CD14-positive monocyte (primary cell): ENCODE results near the gene RRN3. TPM values are rescaled to one million over a fixed set of nuclear protein-coding genes. Genes with fewer than 3 reads are reported as not detected.
"Not testable (repeated sequence)": the region's sequence is repeated elsewhere in the genome, so short reads cannot be mapped to it uniquely, and the experiment has no call there.

ENCODE experiments used
- DNase-seq, 3 donors: peaks; one replicate each; pipeline ENCODE4 v3.0.0-alpha.2; 2011 to 2022
- H2AFZ ChIP-seq: 2 replicates; pipeline ENCODE4 v1.6.0; 2012; ENCODE audit warnings: mild to moderate bottlenecking, low read depth, low read length, inconsistent platforms; ENCODE audit not compliant: insufficient read depth, poor library complexity, severe bottlenecking
- H3K27ac ChIP-seq, 2 donors: 1 replicate in 1 of 2; 2 replicates in 1 of 2; pipeline ENCODE4 v1.5.1; 2012 to 2013; ENCODE audit warnings: low read length in 2 of 2, control low read depth in 1 of 2, inconsistent platforms in 1 of 2, low read depth in 1 of 2, mild to moderate bottlenecking in 1 of 2
- H3K27me3 ChIP-seq, 2 donors: one replicate each; pipeline versions ENCODE4 v1.6.0 to v1.6.1; 2011 to 2013; ENCODE audit warnings: low read length in 2 of 2; ENCODE audit not compliant: control insufficient read depth in 2 of 2, insufficient read depth in 2 of 2
- H3K36me3 ChIP-seq, 2 donors: replicated peaks in 1 of 2; 1 replicate in 1 of 2; 2 replicates in 1 of 2; pipeline versions ENCODE4 v1.5.1 to v1.6.1; 2012 to 2013; ENCODE audit warnings: low read length in 2 of 2, control low read depth in 1 of 2, inconsistent platforms in 1 of 2, mild to moderate bottlenecking in 1 of 2; ENCODE audit not compliant: insufficient read depth in 2 of 2, control insufficient read depth in 1 of 2
- H3K4me1 ChIP-seq, 2 donors: 1 replicate in 1 of 2; 2 replicates in 1 of 2; pipeline versions ENCODE4 v1.5.1 to v1.6.1; 2012 to 2013; ENCODE audit warnings: low read length in 2 of 2, control low read depth in 1 of 2, inconsistent platforms in 1 of 2, mild to moderate bottlenecking in 1 of 2, moderate library complexity in 1 of 2; ENCODE audit not compliant: insufficient read depth in 2 of 2, control insufficient read depth in 1 of 2
- H3K4me2 ChIP-seq: replicated peaks from 2 replicates; pipeline ENCODE3; 2012; ENCODE audit warnings: low read length, moderate library complexity, mild to moderate bottlenecking; ENCODE audit not compliant: poor library complexity, severe bottlenecking; ENCODE audit errors: extremely low read depth
- H3K4me3 ChIP-seq, 3 experiments: fragments of 200-600 bp in 1 of 3; sonication (generic) in 1 of 3; replicated peaks in 1 of 3; 1 replicate in 2 of 3; 2 replicates in 1 of 3; pipeline ENCODE4 v1.5.1; 2011 to 2013; ENCODE audit warnings: low read length in 3 of 3, mild to moderate bottlenecking in 3 of 3, control low read depth in 2 of 3, low read depth in 2 of 3, inconsistent platforms in 1 of 3, moderate library complexity in 1 of 3
- H3K79me2 ChIP-seq: 2 replicates; pipeline ENCODE4 v1.6.0; 2012; ENCODE audit warnings: mild to moderate bottlenecking, control low read depth, inconsistent platforms, low read length, moderate library complexity; ENCODE audit not compliant: insufficient read depth
- H3K9ac ChIP-seq: 2 replicates; pipeline ENCODE4 v1.6.0; 2017; ENCODE audit warnings: low read length, mild to moderate bottlenecking; ENCODE audit not compliant: insufficient read depth, poor library complexity, severe bottlenecking
- H3K9me3 ChIP-seq, 2 donors: replicated peaks in 1 of 2; 1 replicate in 1 of 2; 2 replicates in 1 of 2; pipeline versions ENCODE4 v1.5.1 to v1.6.1; 2012 to 2013; ENCODE audit warnings: low read length in 2 of 2, control low read depth in 1 of 2; ENCODE audit not compliant: control insufficient read depth in 1 of 2, insufficient read depth in 1 of 2
- H4K20me1 ChIP-seq: 2 replicates; pipeline ENCODE4 v1.6.0; 2012; ENCODE audit warnings: mild to moderate bottlenecking, low read length, control low read depth, moderate library complexity; ENCODE audit not compliant: insufficient read depth
- H3K27ac Mint-ChIP-seq, 7 donors: one replicate each; pipeline ENCODE4 v1.8.0; 2020; ENCODE audit warnings: mild to moderate bottlenecking in 7 of 7, mixed read lengths in 7 of 7, moderate library complexity in 6 of 7, inconsistent platforms in 2 of 7
- H3K27me3 Mint-ChIP-seq, 3 donors: one replicate each; pipeline ENCODE4 v1.8.0; 2021 to 2022; ENCODE audit warnings: low read depth in 3 of 3, mild to moderate bottlenecking in 3 of 3, mixed read lengths in 3 of 3, moderate library complexity in 3 of 3, inconsistent platforms in 1 of 3
- H3K36me3 Mint-ChIP-seq, 2 donors: one replicate each; pipeline ENCODE4 v1.8.0; 2020; ENCODE audit warnings: mixed read lengths in 2 of 2, inconsistent platforms in 1 of 2, mild to moderate bottlenecking in 1 of 2
- H3K4me1 Mint-ChIP-seq: one replicate; pipeline ENCODE4 v1.8.0; 2020; ENCODE audit warnings: mild to moderate bottlenecking, mixed read lengths
- H3K4me3 Mint-ChIP-seq, 2 donors: one replicate each; pipeline ENCODE4 v1.8.0; 2020; ENCODE audit warnings: mild to moderate bottlenecking in 2 of 2, mixed read lengths in 2 of 2, moderate library complexity in 1 of 2
- H3K9me3 Mint-ChIP-seq, 7 donors: one replicate each; pipeline ENCODE4 v1.8.0; 2020 to 2022; ENCODE audit warnings: mixed read lengths in 7 of 7, mild to moderate bottlenecking in 6 of 7, moderate library complexity in 6 of 7, inconsistent platforms in 2 of 7
- WGBS: methylation state at CpG from one replicate; pipeline ENCODE4 v1.1.5; 2013; ENCODE audit warnings: missing lambda C conversion rate; ENCODE audit not compliant: insufficient coverage; 5-methylcytosine and 5-hydroxymethylcytosine counted together
- intact Hi-C, 2 donors: fragments of 100-400 bp; cut with micrococcal nuclease; formaldehyde crosslinking; loops; one replicate each; pipeline versions ENCODE4 v1.15.0 to v1.15.1; 2023
- polyA minus RNA-seq: library from RNA; depleted of rRNA, polyadenylated mRNA; stranded (reverse); fragments of >200 nt; gene quantifications from 2 replicates; pipeline ENCODE4 v1.2.3, GENCODE V29; 2012
- polyA plus RNA-seq, 3 donors: library from polyadenylated mRNA; depleted of rRNA in 1 of 3; unstranded in 2 of 3; stranded (reverse) in 1 of 3; fragments of 300-500 nt in 2 of 3; fragments of >200 nt in 1 of 3; fragmentation: Illumina TruSeq in 2 of 3; gene quantifications; 1 replicate in 2 of 3; 2 replicates in 1 of 3; pipeline ENCODE4 v1.2.3, GENCODE V29; 2012 to 2021
- total RNA-seq, 12 experiments: library from RNA in 1 of 12; stranded (reverse) in 1 of 12; fragments of 120-200 nt in 1 of 12; gene quantifications; one replicate each; pipeline ENCODE4 v1.2.4 and lab custom pipeline; 2013 to 2026; ENCODE audit warnings: mixed read lengths in 6 of 12, inconsistent platforms in 1 of 12

RRN3 gene
- 22.2 TPM for total RNA-seq (2013)
- polyA plus RNA-seq (1 to 10 TPM; 4.3 to 9.2 (median 9.1) TPM), polyA minus RNA-seq (9.7 and 10.8 TPM in 2 replicates), total RNA-seq (lab: John Stamatoyannopoulos, UW) (45.4 to 80.0 (median 56.4) reads per million in 11 experiments)

DNA sequence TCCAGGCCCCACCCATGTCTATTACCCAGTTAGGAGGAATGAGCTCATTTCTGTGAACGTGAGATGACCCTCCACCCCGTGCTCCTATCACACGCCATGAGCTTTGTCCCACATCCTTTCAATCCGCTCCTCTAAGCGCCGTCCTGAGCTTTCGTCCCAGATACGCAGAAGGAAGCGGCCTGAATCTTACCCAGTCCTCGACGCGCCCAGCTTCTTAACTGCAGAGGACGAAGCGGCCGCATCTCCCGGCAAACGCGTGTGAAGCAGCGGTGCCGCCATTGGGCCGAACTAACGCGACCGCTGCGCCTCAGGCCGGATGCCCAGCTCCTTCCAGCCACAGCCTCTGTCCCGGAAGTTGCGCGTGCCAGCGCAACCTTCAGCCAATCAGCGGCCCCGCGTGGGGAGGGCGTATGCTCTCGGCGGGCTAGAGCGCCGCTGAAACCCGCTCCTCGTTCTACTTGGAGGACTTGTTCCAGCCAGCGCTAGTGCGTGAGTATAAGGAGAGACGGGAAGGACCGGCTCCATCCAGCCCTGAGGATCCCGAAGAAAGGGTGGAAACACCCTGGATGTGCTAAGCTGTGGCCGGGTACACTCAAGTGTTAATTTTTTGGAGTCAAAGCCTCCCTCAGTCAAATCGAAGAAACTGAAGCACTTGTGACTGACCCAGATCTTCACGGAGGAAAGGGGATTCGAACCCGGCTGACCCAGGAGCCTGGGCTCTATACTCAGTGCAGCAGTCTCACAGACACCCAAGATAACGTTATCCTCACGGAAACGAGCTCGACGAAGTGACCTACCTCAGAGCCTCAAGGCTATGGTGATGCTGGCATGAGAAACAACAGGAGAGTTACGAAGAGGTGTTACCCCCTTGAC is at the start of gene RRN3:
RRN3 (minus strand) TSS at position 318 of the 873 bp plus-strand sequence; CDS start at position 279, 39 bp downstream.
- H3K27ac ChIP-seq = peak within 1 kb of the TSS; percentile 44 to 87
- H3K27me3 Mint-ChIP-seq, H3K27me3 ChIP-seq, H4K20me1 ChIP-seq, intact Hi-C loops, H3K9me3 Mint-ChIP-seq, H3K9me3 ChIP-seq, H3K79me2 ChIP-seq: not testable (repeated sequence)
- Mint-ChIP-seq H3K4me1 (peaks cover 16% of the 10 kb centered on the region), H3K36me3 (peaks cover 20 to 22% of the 10 kb centered on the region in 2 donors), H3K4me3 (peak within 1 kb of the TSS; percentile 94 to 98), H3K27ac (peak within 1 kb of the TSS; percentile 95 to 98 (median 97))
- peak within 1 kb of the TSS; percentile 66 to 80 (median 74) for H3K4me3 ChIP-seq
- WGBS = 0% methylated on average over 45 of the region's 56 CpGs
- peaks cover 2 to 18% of the 10 kb centered on the region in 2 donors for H3K36me3 ChIP-seq
- DNase-seq = peak; percentile 80 to 83 (median 82)
- H3K4me2 ChIP-seq = peak within 1 kb of the TSS; percentile 68
- peak within 1 kb of the TSS; percentile 69 for H3K9ac ChIP-seq
- H3K4me1 ChIP-seq = peaks cover 12% of the 10 kb centered on the region in 2 donors
- peak within 1 kb of the TSS; percentile 86 for H2AFZ ChIP-seq

DNA sequence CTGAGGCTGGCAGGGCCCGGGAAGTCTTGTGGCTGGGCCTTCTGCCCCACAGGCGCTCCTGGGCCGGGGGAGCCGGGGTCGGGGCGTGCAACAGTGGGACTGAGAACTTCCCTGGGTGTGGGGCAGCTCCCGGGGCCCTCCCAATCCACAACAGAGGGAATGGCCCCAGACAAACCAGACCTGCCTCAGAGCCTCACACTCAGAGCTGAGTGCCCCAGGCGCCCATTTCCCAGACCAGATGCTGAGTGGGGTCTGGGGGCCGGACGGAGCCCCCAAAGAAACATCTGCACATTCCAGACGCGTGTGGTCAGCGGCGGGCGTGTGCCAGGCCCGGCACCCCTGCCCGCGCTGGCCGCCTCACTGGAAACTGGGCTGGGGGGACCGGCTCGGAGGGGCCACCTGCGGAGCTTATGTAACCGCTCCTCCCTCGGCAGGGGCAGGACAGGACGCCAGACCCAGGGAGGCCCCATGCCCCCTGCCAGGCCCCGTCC is 49.6 kb upstream of the RRN3 start:
- H3K27ac ChIP-seq, H2AFZ ChIP-seq, H3K27me3 Mint-ChIP-seq, H3K36me3 Mint-ChIP-seq, H3K79me2 ChIP-seq, H3K9me3 Mint-ChIP-seq, H3K4me3 Mint-ChIP-seq, H3K4me2 ChIP-seq, H3K9me3 ChIP-seq, H4K20me1 ChIP-seq, H3K36me3 ChIP-seq, DNase-seq, H3K9ac ChIP-seq, H3K27ac Mint-ChIP-seq, H3K4me3 ChIP-seq, H3K27me3 ChIP-seq, H3K4me1 ChIP-seq, intact Hi-C loops: not testable (repeated sequence)
- WGBS = 60% methylated on average over 13 of the region's 26 CpGs
- peaks cover 10% of the 10 kb centered on the region for H3K4me1 Mint-ChIP-seq

GRCh38 chr16:15142891-15143600 is 49.0 kb upstream of the RRN3 start:
- H3K36me3 ChIP-seq, H3K79me2 ChIP-seq, H3K36me3 Mint-ChIP-seq, H3K4me1 ChIP-seq, H3K27me3 ChIP-seq, H3K27me3 Mint-ChIP-seq, H4K20me1 ChIP-seq, H3K9me3 ChIP-seq, H3K4me2 ChIP-seq, H2AFZ ChIP-seq, H3K9ac ChIP-seq, H3K4me3 Mint-ChIP-seq, DNase-seq, intact Hi-C loops, H3K4me3 ChIP-seq, H3K27ac ChIP-seq, H3K27ac Mint-ChIP-seq, H3K9me3 Mint-ChIP-seq: not testable (repeated sequence)
- WGBS = 67% methylated on average over 1 of the region's 26 CpGs
- H3K4me1 Mint-ChIP-seq = peaks cover 10% of the 10 kb centered on the region

GRCh38 chr16:15142107-15142890 is 48.2 kb upstream of the RRN3 start:
- H3K36me3 ChIP-seq, H3K27me3 ChIP-seq, H3K4me3 Mint-ChIP-seq, H3K4me3 ChIP-seq, H3K36me3 Mint-ChIP-seq, H2AFZ ChIP-seq, H3K9me3 Mint-ChIP-seq, H3K27ac Mint-ChIP-seq, H3K79me2 ChIP-seq, H4K20me1 ChIP-seq, H3K27ac ChIP-seq, H3K27me3 Mint-ChIP-seq, H3K4me1 ChIP-seq, DNase-seq, H3K4me2 ChIP-seq, H3K9ac ChIP-seq, intact Hi-C loops, H3K9me3 ChIP-seq: not testable (repeated sequence)
- 100% methylated on average over 4 of the region's 27 CpGs for WGBS
- H3K4me1 Mint-ChIP-seq = peaks cover 10% of the 10 kb centered on the region
